IMR-90 (cell line): ENCODE measurements around the gene NRDC. TPM values are rescaled to one million over a fixed set of nuclear protein-coding genes. Genes with fewer than 3 reads are reported as not detected.

Experiments
- ATAC-seq: fragments of 200-7000 bp; cut with Tn5 transposase; 2 replicates; pipeline ENCODE4 v1.9.1; 2020; ENCODE audit warnings: low read depth, mild to moderate bottlenecking, moderate library complexity
- BruUV-seq: library from RNA; stranded (reverse); fragments of 400-500 nt; replicated peaks from 2 replicates; lab custom pipeline; 2021; lab: Mats Ljungman, UMichigan
- CTCF ChIA-PET: fragments of 300-600 bp; formaldehyde crosslinking; extraction: SDS; loops from one replicate; lab custom pipeline; 2021; ENCODE audit warnings: antibody characterized with exemption; lab: Yijun Ruan, JAX
- POLR2A ChIA-PET: fragments of 300-600 bp; sonication (Branson Sonifier 250); formaldehyde crosslinking; loops from one replicate; lab custom pipeline; 2022; ENCODE audit warnings: antibody characterized with exemption; ENCODE audit not compliant: unreplicated experiment; lab: Charles Lee
- DNase-seq: peaks from one replicate; pipeline ENCODE4 v3.0.0; 2013
- H2AFZ ChIP-seq: replicated peaks from 2 replicates; pipeline ENCODE3; 2013; ENCODE audit warnings: low read length, mild to moderate bottlenecking; ENCODE audit not compliant: poor library complexity
- H2AK5ac ChIP-seq: 2 replicates; pipeline ENCODE4 v1.6.1; 2013; ENCODE audit warnings: low read depth, low read length, inconsistent platforms
- H2AK9ac ChIP-seq: replicated peaks from 2 replicates; pipeline ENCODE3; 2013; ENCODE audit warnings: mild to moderate bottlenecking, low read depth, low read length, moderate library complexity; ENCODE audit not compliant: poor library complexity
- H2BK120ac ChIP-seq: 2 replicates; pipeline ENCODE4 v1.6.1; 2013; ENCODE audit warnings: low read depth, low read length, inconsistent platforms
- H2BK15ac ChIP-seq: 3 replicates; pipeline ENCODE4 v1.6.1; 2013; ENCODE audit warnings: low read depth, low read length, inconsistent platforms
- H2BK20ac ChIP-seq: 2 replicates; pipeline ENCODE4 v1.6.1; 2013; ENCODE audit warnings: low read depth, mild to moderate bottlenecking, inconsistent platforms, low read length, moderate library complexity
- H2BK5ac ChIP-seq: 2 replicates; pipeline ENCODE4 v1.6.1; 2013; ENCODE audit warnings: mild to moderate bottlenecking, low read depth, low read length, inconsistent platforms; ENCODE audit not compliant: poor library complexity, severe bottlenecking
- H3K14ac ChIP-seq: replicated peaks from 2 replicates; pipeline ENCODE4 v1.6.1; 2013; ENCODE audit warnings: low read depth, low read length, inconsistent platforms
- H3K18ac ChIP-seq: 2 replicates; pipeline ENCODE4 v1.6.1; 2013; ENCODE audit warnings: low read depth, low read length, control low read depth
- H3K23ac ChIP-seq: 2 replicates; pipeline ENCODE4 v1.6.1; 2013; ENCODE audit warnings: low read depth, low read length, inconsistent platforms
- H3K27ac ChIP-seq: 2 replicates; pipeline ENCODE4 v1.5.1; 2013; ENCODE audit warnings: mild to moderate bottlenecking, control low read depth, low read length; ENCODE audit not compliant: insufficient read depth
- H3K27me3 ChIP-seq: 2 replicates; pipeline ENCODE4 v1.6.1; 2013; ENCODE audit warnings: low read length; ENCODE audit not compliant: control insufficient read depth, insufficient read depth
- H3K36me3 ChIP-seq: 2 replicates; pipeline ENCODE4 v1.6.1; 2013; ENCODE audit warnings: low read length, mixed read lengths; ENCODE audit not compliant: control insufficient read depth, insufficient read depth
- H3K4ac ChIP-seq: 2 replicates; pipeline ENCODE4 v1.6.1; 2013; ENCODE audit warnings: low read depth, low read length, inconsistent platforms
- H3K4me1 ChIP-seq: 2 replicates; pipeline ENCODE4 v1.6.1; 2013; ENCODE audit warnings: low read length, mixed read lengths; ENCODE audit not compliant: control insufficient read depth, insufficient read depth
- H3K4me2 ChIP-seq: 2 replicates; pipeline ENCODE4 v1.6.1; 2013; ENCODE audit warnings: low read depth, mild to moderate bottlenecking, control low read depth, low read length, moderate library complexity
- H3K4me3 ChIP-seq: 2 replicates; pipeline ENCODE4 v1.5.1; 2013; ENCODE audit warnings: low read depth, mild to moderate bottlenecking, control low read depth, low read length, moderate library complexity; ENCODE audit not compliant: insufficient read depth
- H3K56ac ChIP-seq: 2 replicates; pipeline ENCODE4 v1.6.1; 2013; ENCODE audit warnings: low read length, inconsistent platforms; ENCODE audit not compliant: insufficient read depth; ENCODE audit errors: extremely low read depth
- H3K79me1 ChIP-seq, 2 experiments: 2 replicates each; pipeline ENCODE4 v1.6.1; 2013; ENCODE audit warnings: low read length in 2 of 2, inconsistent platforms in 1 of 2, low read depth in 1 of 2
- H3K9ac ChIP-seq: 2 replicates; pipeline ENCODE4 v1.6.1; 2013; ENCODE audit warnings: low read depth, low read length, control low read depth
- H3K9me1 ChIP-seq: 2 replicates; pipeline ENCODE4 v1.6.1; 2013; ENCODE audit warnings: low read length, inconsistent platforms; ENCODE audit not compliant: insufficient read depth
- H3K9me3 ChIP-seq: 2 replicates; pipeline ENCODE4 v1.6.1; 2013; ENCODE audit warnings: low read length; ENCODE audit not compliant: control insufficient read depth, insufficient read depth
- H4K20me1 ChIP-seq: 2 replicates; pipeline ENCODE4 v1.6.1; 2013; ENCODE audit warnings: low read length, inconsistent platforms; ENCODE audit not compliant: insufficient read depth
- H4K5ac ChIP-seq: 2 replicates; pipeline ENCODE4 v1.6.1; 2013; ENCODE audit warnings: mild to moderate bottlenecking, low read depth, low read length, control low read depth
- H4K8ac ChIP-seq, 2 experiments: 2 replicates each; pipeline ENCODE4 v1.6.1; 2013; ENCODE audit warnings: low read depth in 2 of 2, low read length in 2 of 2, control low read depth in 1 of 2, inconsistent platforms in 1 of 2
- H4K91ac ChIP-seq: 2 replicates; pipeline ENCODE4 v1.6.1; 2013; ENCODE audit warnings: low read depth, low read length, inconsistent platforms; ENCODE audit not compliant: insufficient read depth
- CHD1 ChIP-seq: IDR thresholded peaks from 2 replicates; pipeline ENCODE4 v1.6.1; 2012; ENCODE audit warnings: low read depth, low read length, improper control_type of control experiment
- NFE2L2 ChIP-seq: fragments of 150-350 bp; IDR thresholded peaks from 2 replicates; pipeline ENCODE4 v1.6.1; 2016; ENCODE audit warnings: low read depth, mild to moderate bottlenecking, low read length
- SMC3 ChIP-seq: fragments of 150-350 bp; IDR thresholded peaks from 2 replicates; pipeline ENCODE4 v1.6.1; 2016; ENCODE audit warnings: low read depth, mild to moderate bottlenecking, antibody characterized with exemption, low read length, moderate library complexity
- WGBS, 2 experiments: methylation state at CpG; one replicate each; pipeline versions ENCODE4 v1.1.5 to v1.1.7; 2013; ENCODE audit warnings: missing lambda C conversion rate in 2 of 2; ENCODE audit not compliant: insufficient read length in 1 of 2; ENCODE audit errors: extremely low coverage in 2 of 2; 5-methylcytosine and 5-hydroxymethylcytosine counted together
- dilution Hi-C: fragments of 300-500 bp; cut with HindIII; formaldehyde crosslinking; loops from one replicate; pipeline ENCODE4 v1.14.3; 2018; ENCODE audit warnings: low sequenced_read_pairs; ENCODE audit not compliant: unreplicated experiment
- in situ Hi-C: fragments of 300-500 bp; cut with MboI; formaldehyde crosslinking; loops from 3 replicates; pipeline ENCODE4 v1.14.3; 2019; ENCODE audit warnings: low sequenced_read_pairs, inconsistent platforms, mixed read lengths
- intact Hi-C: fragments of 100-400 bp; cut with micrococcal nuclease; formaldehyde crosslinking; loops from 2 replicates; pipeline ENCODE4 v1.10.0; 2022
- polyA plus RNA-seq, 3 experiments: library from polyadenylated mRNA; depleted of rRNA; stranded (reverse); fragments of >200 nt; gene quantifications; 2 replicates each; pipeline ENCODE4 v1.2.3, GENCODE V29; 2012; ENCODE audit warnings: low replicate concordance in 1 of 3
- total RNA-seq: library from RNA; depleted of rRNA; stranded (reverse); fragments of >200 nt; gene quantifications from 2 replicates; pipeline ENCODE4 v1.2.3, GENCODE V29; 2012

NRDC gene
- total and polyA plus RNA-seq, 2 of the 4 experiments (the other 2 are of a cell fraction) = 75.8 to 84.7 TPM

GRCh38 chr1:51754666-51755065 is 123.9 kb downstream of the NRDC start:
- DNase-seq = no peak
- Histone ChIP-seq H2AK9ac (no peak overlapping the region), H3K14ac (no peak overlapping the region), H3K27ac (no peak overlapping the region), H2BK20ac (no peak overlapping the region), H3K4ac (no peak overlapping the region), H2BK5ac (no peak overlapping the region), H3K9me3 (peaks cover 3% of the 10 kb centered on the region), H3K4me1 (no peaks in the 10 kb centered on the region), H3K9me1 (no peaks in the 10 kb centered on the region), H4K91ac (no peak overlapping the region), H3K36me3 (peaks cover 13% of the 10 kb centered on the region), H2BK120ac (no peak overlapping the region), H4K5ac (no peak overlapping the region), H4K20me1 (no peaks in the 10 kb centered on the region), H3K9ac (no peak overlapping the region), H3K79me1 (peaks cover 6 to 7% of the 10 kb centered on the region in 2 experiments; a peak in 2 of 4 replicates), H3K4me2 (no peak overlapping the region), H4K8ac (no peak overlapping the region), H3K56ac (no peak overlapping the region), H3K23ac (no peak overlapping the region), H3K27me3 (no peaks in the 10 kb centered on the region), H2AK5ac (no peak overlapping the region), H3K18ac (no peak overlapping the region), H2BK15ac (no peak overlapping the region), H3K4me3 (no peak overlapping the region), H2AFZ (no peak overlapping the region)
- ChIA-PET POLR2A (no interaction called here), CTCF (interaction anchor here (0.6 to 1.4 kb wide), 3 partner anchors 9 to 145 kb away, joined by 3 read pairs; no protein-coding TSS in a partner anchor)
- no peak for ATAC-seq
- WGBS, 2 experiments = no CpG with 5 or more reads among the region's 3 CpGs
- no TSS peak for BruUV-seq
- TF ChIP-seq SMC3 (no peak), CHD1 (no peak), NFE2L2 (no peak)
- intact Hi-C loops (no loop called here), dilution Hi-C loops (no loop called here), in situ Hi-C loops (no loop called here)
